ENCODE data around the gene PITRM1.

Gene PITRM1

GRCh38 chr10:3100093-3100792 lies 72.3 kb downstream of the PITRM1 start:
- no peak for DNase-seq

- DNase-seq, result no peak
Measured at GRCh38 chr10:3099291-3100092, 73.1 kb downstream of the PITRM1 start.

GRCh38 chr10:3098689-3099088 lies 73.9 kb downstream of the PITRM1 start:
- no peak for DNase-seq

GRCh38 chr10:3097160-3097559 lies 75.4 kb downstream of the PITRM1 start:
- DNase-seq, result no peak

GRCh38 chr10:3096149-3096548 lies 76.4 kb downstream of the PITRM1 start:
- DNase-seq, result no peak

- DNase-seq, result no peak
Measured at GRCh38 chr10:3095373-3096139, 77.0 kb downstream of the PITRM1 start.

- no peak for DNase-seq
Measured at GRCh38 chr10:3094609-3095036, 78.0 kb downstream of the PITRM1 start.

- no peak for DNase-seq
Measured at GRCh38 chr10:3093996-3094395, 78.6 kb downstream of the PITRM1 start.

GRCh38 chr10:3091921-3092320 lies 80.7 kb downstream of the PITRM1 start:
- DNase-seq, result no peak

- DNase-seq, result no peak
Measured at GRCh38 chr10:3090914-3091787, 81.4 kb downstream of the PITRM1 start.

- no peak for DNase-seq
Measured at GRCh38 chr10:3090388-3090787, 82.2 kb downstream of the PITRM1 start.

Measured in NCI-H2171 treated with DMSO at 0.1 percent for 48 hours (cell line).